ENCODE measurements around the gene SEPTIN12.

SEPTIN12 gene

DNA sequence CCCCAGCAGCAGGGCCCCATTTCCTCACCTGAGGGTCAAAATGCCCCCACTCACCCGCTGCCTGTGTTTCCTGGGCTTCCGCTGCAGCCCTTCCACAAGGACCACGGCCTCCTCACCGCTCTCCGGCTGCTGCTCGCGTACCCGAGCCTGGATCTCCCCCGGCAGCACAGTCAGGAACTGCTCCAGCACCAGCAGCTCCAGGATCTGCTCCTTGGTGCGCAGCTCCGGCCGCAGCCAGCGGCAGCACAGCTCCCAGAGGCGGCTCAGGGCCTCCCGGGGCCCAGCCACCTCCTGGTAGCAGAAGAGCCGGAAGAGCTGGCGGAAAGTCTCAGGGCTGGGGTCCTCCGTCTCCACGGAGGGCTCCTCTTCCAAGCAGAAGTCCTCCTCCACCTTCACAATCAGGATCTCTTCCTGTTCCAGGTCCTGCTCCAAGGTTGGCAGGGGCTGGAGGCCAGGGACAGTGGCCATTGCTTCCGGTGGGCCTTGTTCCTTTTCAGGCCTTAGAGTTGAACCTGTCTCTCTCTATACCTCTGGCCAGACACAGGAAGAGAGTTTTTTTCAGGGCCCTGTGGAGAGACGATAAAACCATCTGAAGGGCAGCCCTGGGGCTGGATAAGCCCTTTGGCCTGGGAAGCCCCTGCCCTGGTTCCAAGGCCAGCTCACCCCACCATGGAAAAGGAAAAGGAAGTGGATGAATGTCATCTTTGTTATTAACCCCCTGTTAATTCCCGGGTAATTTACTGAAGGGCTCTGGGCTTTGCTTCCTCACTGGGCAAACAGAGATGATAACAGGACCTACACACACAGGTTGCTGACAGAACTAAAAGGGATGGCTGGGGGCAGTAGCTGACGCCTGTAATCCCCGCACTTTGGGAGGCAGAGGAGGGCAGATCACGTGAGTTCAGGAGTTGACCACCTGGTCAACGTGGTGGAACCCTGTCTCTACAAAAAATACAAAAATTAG, 22.4 kb downstream of the SEPTIN12 start:
- peak overlapping the region; percentile 78 for H3K4me3 ChIP-seq (ENCODE audit: low read depth, low read length)
- DNase-seq (ENCODE audit: low read depth): no peak

DNA sequence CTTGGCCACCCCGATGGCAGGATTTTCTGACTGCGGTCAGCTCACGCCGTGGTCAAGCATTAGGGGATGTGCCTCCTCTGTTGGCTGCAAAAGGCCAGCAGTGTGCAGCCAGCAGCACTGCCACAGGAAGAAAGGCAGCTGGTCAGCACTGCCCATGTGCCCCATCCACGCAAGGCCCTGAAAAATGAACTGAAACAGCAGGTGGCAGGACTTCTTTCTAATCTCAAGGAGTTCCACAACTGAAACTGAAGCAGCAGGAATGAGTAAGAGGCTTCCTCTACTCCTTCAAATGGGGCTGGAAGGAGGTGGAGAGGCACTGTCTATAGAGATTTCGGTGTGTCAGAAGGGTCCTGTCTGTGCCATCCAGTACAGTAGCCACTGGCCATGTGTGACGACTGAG, 24.4 kb downstream of the SEPTIN12 start:
- H3K4me3 ChIP-seq (ENCODE audit: low read depth, low read length): no peak overlapping the region
- DNase-seq (ENCODE audit: low read depth): no peak

DNA sequence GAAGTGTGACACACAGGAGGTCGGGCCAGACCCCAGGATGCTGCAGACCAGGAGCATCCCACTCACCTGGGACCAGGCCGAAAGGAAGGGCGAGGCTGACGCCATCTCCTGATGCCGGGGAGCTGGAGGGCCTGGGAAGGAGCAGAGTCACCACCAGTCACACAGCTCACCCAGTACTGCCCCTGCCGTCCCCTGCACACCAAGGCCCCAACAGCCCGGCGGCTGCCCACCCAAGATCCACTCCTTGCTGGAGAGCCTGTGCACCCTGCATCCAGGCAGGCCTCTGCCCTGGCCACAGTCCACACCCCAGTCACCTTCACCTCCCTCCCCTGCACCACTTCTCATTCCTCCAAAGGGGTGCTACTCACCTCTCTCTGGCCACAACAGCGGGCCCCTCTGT, 25.9 kb downstream of the SEPTIN12 start:
- DNase-seq (ENCODE audit: low read depth): no peak
- no peak overlapping the region for H3K4me3 ChIP-seq (ENCODE audit: low read depth, low read length)

DNA sequence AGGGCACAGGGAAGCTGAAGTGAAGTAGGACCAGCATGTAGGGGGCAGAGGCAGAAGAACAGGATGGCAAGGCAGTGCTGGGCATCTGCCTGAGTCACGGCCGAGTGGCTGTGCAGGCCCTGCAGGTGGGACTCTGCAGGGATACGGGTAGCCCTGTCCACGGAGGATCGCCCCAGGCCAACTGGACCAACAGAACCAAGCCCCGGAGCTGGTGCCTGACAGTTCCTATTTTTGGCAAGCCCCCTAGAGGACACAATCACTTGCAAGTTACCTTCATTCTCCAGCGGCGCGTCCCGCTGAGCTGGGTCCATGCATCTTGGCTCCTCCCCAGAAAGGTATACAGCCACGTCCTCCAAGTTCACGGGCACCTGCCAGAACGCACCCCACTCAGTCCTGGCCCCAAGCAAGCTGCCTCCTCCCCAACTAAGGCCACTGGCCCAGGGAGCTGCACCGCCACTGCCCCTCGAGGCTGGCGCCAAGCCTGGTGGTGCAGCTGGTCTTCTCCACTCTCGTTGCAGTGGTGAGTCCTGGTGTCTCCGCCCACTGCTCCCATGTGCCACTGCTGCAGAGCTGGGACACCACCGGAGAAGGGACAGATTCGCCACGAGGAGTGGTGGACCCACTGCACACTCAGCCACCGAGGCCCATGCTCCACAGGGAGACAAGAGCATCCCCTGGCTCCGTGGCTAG, 27.8 kb downstream of the SEPTIN12 start:
- no peak for DNase-seq (ENCODE audit: low read depth)
- no peak overlapping the region for H3K4me3 ChIP-seq (ENCODE audit: low read depth, low read length)

DNA sequence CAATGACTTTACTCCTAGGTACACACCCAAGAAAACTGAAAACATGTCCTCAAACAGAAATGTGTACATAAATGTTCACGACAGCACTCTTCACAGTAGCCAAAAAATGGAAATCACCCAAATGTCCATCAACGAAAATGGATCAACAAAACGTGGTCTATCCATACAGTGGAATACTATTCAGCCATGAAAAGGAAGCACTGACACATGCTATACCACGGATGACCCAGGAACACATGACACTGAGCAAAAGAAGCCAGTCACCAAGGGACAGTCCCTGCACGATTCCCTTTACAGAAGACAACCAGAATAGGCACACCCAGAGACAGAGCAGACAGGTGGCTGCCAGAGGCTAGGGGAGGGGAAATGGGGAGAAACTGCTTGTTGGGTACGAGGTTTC, 32.5 kb downstream of the SEPTIN12 start:
- no peak overlapping the region for H3K4me3 ChIP-seq (ENCODE audit: low read depth, low read length)
- DNase-seq (ENCODE audit: low read depth): no peak

DNA sequence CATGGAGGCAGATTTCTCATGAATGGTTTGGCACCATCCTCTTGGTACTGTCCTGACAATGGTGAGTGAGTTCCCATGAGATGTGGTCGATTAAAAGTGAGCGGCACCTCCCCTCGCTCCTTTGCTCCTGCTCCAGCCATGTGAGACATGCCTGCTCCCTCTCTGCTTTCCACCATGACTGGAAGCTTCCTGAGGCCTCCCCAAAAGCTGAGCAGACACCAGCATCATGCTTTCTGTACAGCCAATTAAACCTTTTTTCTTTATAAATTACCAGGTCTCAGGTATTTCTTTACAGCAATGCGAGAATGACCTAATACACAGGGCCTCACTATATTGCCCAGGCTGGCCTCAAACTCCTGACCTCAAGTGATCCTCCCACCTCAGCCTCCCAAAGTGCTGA, 33.3 kb downstream of the SEPTIN12 start:
- H3K4me3 ChIP-seq (ENCODE audit: low read depth, low read length): no peak overlapping the region
- no peak for DNase-seq (ENCODE audit: low read depth)

DNA sequence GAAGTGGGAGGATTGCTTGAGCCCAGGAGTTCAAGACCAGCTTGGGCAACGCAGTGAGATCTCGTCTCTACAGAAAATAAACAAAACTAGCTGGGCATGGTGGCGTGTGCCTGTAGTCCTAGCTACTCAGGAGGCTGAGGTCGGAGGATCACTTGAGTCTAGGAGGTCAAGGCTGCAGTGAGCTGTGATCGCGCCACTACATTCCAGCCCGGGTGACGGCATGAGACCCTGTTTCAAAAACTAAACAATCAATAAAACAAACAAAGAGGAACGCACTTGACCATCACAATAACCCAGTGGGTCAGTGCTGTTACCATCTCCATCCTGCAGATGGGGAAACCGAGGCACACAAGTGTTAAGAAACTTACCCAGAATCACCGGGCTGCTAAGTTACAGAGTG, 34.9 kb downstream of the SEPTIN12 start:
- H3K4me3 ChIP-seq (ENCODE audit: low read depth, low read length): no peak overlapping the region
- no peak for DNase-seq (ENCODE audit: low read depth)

DNA sequence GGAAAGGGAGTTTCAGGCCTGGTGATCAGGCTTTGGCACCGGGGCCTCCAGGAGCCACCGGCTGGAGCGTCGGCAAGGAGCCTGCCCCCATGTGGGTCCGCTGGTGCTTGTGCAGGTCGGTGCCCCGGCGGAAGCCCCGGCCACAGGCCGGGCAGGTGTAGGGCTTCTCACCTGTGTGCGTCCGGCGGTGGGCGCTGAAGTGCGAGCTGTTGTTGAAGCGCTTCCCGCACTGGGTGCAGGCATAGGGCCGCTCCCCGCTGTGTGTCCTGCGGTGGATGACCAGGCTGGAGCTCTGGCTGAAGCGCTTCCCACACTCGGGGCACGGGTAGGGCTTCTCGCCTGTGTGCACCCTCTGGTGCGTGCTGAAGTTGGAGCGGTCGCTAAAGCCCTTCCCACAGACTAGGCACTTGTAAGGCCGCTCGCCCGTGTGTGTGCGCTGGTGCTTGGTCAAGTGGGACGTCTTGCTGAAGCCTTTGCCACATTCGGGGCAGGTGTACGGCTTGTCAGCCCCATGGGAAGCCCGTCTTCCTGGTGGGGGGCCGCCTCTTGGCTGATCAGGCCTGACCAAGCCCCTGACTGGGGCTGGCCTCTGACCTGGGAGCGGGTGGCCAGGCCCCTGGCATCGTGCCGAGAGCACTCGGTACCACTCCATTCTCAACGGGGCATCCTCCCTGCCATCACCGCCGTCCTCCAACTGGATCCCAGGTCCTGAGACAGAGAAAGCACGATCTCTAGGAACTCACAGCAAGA, 35.6 kb downstream of the SEPTIN12 start:
- no peak for DNase-seq (ENCODE audit: low read depth)
- no peak overlapping the region for H3K4me3 ChIP-seq (ENCODE audit: low read depth, low read length)

DNA sequence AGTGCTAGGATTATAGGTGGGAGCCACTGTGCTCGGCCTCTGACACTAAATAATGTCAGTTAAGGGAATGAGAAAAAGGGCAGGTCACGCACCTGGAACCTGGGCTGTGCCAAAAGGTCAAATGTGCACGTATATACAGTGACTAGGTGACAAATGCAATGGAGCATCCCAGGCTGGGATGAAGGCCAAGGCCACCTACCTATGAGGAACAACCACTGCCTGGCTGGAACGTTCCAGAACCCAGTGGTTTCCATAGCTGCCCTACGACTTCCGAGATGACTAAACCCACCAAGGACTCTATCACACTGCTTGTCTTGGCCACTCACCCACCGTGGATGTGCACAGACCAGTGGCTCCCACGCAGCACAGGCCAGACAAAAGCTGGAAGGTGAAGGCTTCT, 37.2 kb downstream of the SEPTIN12 start:
- no peak overlapping the region for H3K4me3 ChIP-seq (ENCODE audit: low read depth, low read length)
- no peak for DNase-seq (ENCODE audit: low read depth)

DNA sequence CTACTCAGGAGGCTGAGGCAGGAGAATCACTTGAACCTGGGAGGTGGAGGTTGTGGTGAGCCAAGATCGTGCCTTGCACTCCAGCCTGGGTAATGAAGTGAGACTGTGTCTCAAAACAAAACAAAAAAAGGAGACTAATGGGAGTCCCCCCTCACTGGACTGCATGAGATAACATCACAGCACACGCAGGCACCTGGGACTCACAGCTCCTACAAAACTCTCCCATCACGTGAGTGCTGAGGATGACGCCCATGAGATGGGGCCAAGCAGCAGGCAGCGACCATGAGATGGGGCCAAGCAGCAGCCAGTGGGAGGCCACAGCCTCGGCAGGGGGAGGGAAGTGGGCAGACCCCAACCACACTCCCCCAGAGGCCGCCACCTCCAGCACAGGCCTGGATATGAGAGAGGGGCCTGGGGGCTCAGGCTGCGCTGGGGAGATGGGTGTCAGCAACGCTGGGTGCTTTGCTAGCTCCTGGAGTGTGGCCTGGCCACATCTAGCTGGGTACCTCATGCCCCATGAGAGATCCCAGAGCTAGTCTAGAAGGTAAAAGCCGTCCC, 38.4 kb downstream of the SEPTIN12 start:
- H3K4me3 ChIP-seq (ENCODE audit: low read depth, low read length): no peak overlapping the region
- DNase-seq (ENCODE audit: low read depth): no peak

DNA sequence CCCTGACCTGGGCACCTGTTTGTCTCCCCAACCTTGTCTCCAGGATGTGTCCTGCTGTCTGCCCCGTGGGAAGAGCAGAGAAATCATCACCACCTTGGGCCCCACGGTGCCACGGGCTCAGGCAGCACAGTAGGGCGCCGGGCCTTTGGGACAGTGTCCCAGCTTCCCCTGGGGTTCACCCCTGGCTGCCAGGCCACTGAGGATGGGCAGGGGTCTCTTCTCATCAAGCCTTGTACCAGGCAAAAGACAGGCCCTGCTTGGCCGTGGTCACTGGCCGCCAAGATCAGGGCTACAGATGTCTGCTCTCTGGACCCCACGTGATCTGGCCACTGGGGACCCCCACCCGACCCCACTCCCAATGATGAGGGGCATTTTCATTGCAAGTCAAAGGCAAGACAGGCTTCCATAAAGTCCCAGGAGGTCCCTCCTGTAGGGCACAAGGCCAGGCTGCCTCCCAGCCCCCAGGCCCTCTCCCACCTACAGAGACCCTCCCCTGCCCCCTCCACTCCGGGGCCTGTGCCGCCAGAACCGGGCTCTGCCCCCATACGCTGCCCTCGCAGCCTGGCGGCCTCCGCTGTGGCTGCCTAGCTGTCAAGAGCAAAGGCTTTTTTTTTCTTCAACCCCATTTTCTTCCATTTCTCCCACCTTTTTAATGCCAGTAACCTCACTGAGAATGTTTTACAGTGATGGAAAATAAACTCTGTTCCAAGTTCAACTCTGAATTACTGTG, 39.3 kb downstream of the SEPTIN12 start:
- no peak for DNase-seq (ENCODE audit: low read depth)
- no peak overlapping the region for H3K4me3 ChIP-seq (ENCODE audit: low read depth, low read length)

DNA sequence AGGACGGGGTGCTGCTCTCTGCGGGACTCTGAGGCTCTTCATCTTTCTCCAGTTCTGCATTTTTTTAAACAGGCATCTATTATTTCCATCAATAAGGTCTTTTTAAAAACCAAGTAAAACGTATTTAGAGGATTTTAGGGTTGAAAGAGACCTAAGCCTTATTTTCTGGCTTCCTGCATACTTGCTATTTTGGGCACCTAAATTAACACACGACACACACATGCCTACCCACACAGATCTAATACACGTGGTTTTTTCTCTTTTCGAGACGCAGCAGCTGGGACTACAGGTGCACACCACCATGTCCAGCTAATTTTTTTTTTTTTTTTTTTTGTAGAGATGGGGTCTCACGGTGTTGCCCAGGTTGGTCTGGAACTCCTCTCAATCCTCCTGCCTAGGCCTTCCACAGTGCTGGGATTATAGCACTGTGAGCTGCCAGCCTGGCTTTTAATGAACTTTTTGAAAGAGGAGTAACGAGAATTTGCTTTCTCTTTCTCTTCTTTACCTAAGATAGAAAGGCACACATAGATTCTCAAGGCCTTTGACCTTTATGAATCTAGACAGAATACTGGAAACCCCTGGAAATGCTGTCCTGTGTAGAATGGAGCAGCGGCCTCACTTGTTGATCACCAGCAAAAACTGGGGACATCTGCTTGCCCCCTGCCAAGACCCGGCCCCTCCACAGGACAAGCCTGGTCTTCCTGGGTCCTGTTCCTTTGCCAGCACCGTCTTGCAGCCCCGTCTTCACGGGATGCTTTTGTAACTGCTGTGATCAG, 40.1 kb downstream of the SEPTIN12 start:
- H3K4me3 ChIP-seq (ENCODE audit: low read depth, low read length): no peak overlapping the region
- DNase-seq (ENCODE audit: low read depth): no peak

DNA sequence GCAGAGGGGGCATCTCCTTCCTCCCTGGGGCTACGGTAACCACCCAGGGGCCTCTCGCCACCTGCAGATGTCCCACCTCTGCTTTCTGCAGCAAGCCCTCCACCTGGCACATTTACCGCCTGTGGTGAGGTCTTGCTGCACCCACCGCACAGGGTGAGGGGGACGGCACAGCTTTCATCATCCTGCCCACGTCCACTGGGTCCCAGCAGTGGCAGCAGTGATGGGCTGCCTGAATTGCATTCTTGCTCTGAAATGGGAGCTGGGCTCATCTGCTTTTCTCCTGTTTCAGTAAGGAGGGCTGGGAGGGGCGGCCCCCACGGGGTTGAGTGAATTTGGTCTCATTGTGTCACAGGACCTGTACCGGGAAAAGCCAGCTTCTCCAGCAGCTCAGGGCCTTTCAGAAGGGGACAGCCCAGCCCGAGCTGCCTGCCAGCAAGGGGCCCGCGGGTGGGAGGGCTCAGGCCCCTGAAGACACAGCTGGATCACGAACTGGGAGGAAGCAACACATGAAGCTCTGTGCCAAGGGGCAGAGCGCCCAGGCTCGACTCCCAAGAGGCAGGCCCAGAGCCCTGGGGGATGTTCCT, 41.1 kb downstream of the SEPTIN12 start:
- no peak overlapping the region for H3K4me3 ChIP-seq (ENCODE audit: low read depth, low read length)

DNA sequence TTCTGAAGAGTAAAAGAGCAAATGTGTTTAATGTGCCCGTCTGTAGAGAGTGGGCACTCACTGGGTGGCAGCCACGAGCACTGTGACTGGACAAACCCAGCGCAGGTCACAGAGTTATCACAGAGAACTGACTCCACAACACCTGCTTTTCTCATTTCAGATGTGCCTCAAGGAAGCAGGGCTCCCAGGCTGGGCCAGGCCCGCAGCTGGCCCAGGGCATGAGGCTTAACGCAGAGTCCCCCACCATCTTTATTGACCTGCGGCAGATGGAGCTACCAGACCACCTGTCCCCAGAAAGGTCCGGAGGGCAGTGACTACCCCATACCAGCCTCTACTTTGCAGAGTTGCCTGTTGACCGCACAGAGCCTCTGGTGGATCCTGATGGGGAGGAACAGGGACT, 41.9 kb downstream of the SEPTIN12 start:
- no peak overlapping the region for H3K4me3 ChIP-seq (ENCODE audit: low read depth, low read length)
- no peak for DNase-seq (ENCODE audit: low read depth)

More for the DNA sequence above, 41.1 kb downstream of the SEPTIN12 start:
- no peak for DNase-seq (ENCODE audit: low read depth)

DNA sequence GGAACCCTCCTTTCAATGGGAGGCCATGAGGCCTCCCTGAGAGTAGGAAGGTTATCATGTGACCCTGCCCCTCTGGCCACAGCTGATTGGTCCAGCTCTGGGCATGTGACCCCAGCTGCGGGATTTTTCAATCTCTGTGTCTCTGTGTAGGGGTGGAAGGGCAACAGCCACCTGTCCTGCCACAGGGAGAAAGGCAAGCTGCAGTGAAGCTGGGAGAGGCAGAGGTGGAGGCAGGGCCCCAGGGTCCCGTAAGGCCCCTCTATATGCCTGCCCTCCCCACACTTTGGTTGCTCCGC, 42.9 kb downstream of the SEPTIN12 start:
- no peak overlapping the region for H3K4me3 ChIP-seq (ENCODE audit: low read depth, low read length)
- DNase-seq (ENCODE audit: low read depth): no peak

DNA sequence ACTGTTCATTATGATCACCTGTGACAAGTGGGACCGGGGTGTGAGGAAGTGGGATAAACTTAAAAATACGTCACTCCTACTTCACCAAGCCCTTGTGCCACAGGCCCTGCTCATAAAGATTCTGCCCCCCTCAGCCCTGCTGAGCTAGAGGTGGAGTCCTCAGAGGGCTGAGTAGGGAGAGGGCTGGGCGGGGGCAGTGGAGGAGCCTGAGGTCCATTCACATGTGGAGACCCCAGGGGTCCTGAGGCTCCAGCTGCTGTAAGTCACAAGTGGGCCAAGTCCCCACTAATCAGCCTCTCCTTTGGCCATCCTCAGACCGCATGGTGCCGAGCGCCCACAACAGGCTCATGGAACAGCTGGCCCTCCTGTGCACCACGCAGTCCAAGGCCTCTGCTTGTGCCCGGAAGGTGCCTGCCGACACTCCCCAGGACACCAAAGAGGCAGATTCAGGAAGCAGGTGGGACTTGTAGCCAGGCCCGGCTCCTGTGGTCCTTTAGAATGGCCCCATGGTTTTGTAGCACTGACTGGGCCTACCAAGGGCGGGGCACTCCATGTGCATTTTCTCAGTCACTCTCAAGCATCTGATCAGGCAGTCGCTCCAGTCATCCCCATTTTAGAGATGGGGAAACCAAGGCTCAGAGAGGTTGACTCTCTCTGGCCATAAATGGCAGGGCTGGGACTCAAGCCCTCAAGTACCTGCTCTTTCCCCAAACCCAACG, 43.4 kb downstream of the SEPTIN12 start:
- no peak for DNase-seq (ENCODE audit: low read depth)
- H3K4me3 ChIP-seq (ENCODE audit: low read depth, low read length): no peak overlapping the region

DNA sequence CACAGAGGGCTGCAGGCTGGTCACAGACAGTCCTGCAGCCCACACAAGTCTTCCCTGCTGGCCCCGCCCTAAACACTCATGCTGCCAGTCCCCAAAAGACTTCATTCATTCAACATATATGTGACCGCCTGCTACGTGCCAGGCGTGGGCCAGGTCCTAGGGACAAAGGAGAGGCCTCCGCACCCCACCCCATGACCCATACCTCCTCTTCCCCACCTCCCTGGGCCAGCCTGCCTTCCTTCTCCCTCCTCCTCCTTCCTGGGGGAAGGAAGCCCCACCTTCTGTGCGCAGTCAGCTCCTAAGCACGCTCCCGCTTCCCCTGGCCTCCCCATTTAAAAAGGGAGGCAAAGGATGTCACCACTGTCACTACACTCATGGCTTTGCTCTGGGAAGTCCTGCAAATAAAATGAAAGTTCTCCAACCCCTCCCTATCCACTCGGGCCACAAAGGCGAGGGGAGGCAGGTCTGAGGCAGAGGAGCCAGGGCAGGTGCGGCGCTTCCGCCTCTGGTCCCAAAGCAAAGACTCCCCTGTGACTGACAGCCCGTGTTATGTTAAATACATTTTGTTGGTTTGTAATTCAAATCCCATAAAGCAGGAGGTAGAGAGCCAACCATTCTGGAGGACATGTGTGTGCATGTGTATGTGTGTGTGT, 44.8 kb downstream of the SEPTIN12 start:
- DNase-seq (ENCODE audit: low read depth): no peak
- peak overlapping the region; percentile 9 for H3K4me3 ChIP-seq (ENCODE audit: low read depth, low read length)

Measured in skeletal muscle cell (primary cell).